Activated T-cell treated with anti-CD3 and anti-CD28 coated beads, Interleukin-2, amount 50 U/mL, for 24 hours (primary cell): ENCODE results near the gene CPNE9.
A peak's percentile ranks its signal among the peaks of the same experiment; 100 is the strongest.

ENCODE experiments used
- DNase-seq: peaks from one replicate; pipeline ENCODE4 v3.0.0-alpha.2; 2020
- H3K27ac Mint-ChIP-seq: 2 replicates; pipeline ENCODE4 v1.8.0; 2020; ENCODE audit warnings: mild to moderate bottlenecking, mixed read lengths
- H3K27me3 Mint-ChIP-seq: 2 replicates; pipeline ENCODE4 v1.8.0; 2020; ENCODE audit warnings: mixed read lengths
- H3K36me3 Mint-ChIP-seq: 2 replicates; pipeline ENCODE4 v1.8.0; 2020; ENCODE audit warnings: low read depth, mixed read lengths
- H3K4me1 Mint-ChIP-seq: 2 replicates; pipeline ENCODE4 v1.8.0; 2020; ENCODE audit warnings: low read depth, mixed read lengths
- H3K4me3 Mint-ChIP-seq: 2 replicates; pipeline ENCODE4 v1.8.0; 2020; ENCODE audit warnings: mild to moderate bottlenecking, moderate library complexity, mixed read lengths
- H3K9me3 Mint-ChIP-seq: 2 replicates; pipeline ENCODE4 v1.8.0; 2020; ENCODE audit warnings: mixed read lengths

Gene CPNE9

DNA sequence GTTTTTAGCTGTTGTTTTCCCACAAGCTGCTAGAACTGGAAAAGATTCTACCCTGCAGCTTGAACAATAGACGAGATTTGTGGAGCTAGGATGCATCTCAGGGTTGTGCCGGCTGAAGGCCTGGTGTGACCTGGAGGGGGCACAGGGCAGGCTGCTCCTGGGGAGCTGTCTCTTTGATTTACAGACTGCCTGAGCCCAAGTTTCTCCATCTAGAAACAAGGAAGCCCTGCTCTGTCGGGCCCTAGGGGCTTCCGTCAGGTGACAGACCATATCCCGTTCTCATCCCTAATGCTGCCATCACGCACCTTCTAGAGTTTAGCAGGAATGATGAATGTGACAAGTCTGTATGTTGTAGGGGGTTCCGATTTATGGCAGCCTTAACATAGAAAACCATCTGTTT is 7.9 kb upstream of the CPNE9 start:
- H3K9me3 Mint-ChIP-seq: no peaks in the 10 kb centered on the region
- peaks cover 90% of the 10 kb centered on the region for H3K36me3 Mint-ChIP-seq
- H3K27ac Mint-ChIP-seq: no peak overlapping the region
- no peaks in the 10 kb centered on the region for H3K27me3 Mint-ChIP-seq
- H3K4me3 Mint-ChIP-seq: no peak overlapping the region
- no peak for DNase-seq
- H3K4me1 Mint-ChIP-seq: no peaks in the 10 kb centered on the region

DNA sequence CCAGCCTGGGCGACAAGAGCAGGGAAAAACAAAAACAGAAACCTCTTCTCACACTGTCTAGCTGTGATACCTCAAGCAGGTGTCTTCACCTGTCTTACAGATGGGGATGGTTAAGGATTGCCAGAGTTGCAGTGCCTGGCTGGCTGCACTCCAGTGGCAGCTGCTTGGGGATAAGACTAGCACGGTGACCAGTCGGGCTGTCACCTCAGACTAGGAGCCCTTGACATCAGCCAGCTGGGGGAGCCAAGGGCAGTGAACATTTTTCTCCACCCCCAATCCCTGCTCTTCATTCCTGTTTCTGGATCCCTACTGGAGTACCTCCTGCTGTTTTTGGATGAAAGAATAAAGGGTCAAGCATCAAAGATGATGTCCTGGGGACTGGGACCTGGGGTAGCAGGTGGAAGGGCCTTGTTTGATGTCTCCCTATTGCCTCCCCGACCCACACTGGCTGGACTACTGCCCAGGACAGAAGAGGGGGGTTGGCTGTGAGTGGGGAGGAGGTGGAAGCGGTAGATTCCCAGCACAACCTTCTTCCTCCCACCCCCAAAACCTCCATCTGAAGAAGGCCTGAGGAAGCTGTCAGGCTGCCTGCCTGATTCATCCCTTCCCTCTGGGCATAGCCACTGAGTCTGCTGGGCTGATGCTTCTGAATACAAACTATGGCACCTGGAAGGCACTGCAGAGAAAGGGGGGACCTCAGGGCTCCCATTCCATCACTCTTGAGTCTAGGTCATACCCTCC is 7.0 kb upstream of the CPNE9 start:
- DNase-seq: no peak
- H3K4me3 Mint-ChIP-seq: no peak overlapping the region
- H3K36me3 Mint-ChIP-seq: peaks cover 90% of the 10 kb centered on the region
- no peaks in the 10 kb centered on the region for H3K9me3 Mint-ChIP-seq
- no peaks in the 10 kb centered on the region for H3K4me1 Mint-ChIP-seq
- no peak overlapping the region for H3K27ac Mint-ChIP-seq
- H3K27me3 Mint-ChIP-seq: no peaks in the 10 kb centered on the region

DNA sequence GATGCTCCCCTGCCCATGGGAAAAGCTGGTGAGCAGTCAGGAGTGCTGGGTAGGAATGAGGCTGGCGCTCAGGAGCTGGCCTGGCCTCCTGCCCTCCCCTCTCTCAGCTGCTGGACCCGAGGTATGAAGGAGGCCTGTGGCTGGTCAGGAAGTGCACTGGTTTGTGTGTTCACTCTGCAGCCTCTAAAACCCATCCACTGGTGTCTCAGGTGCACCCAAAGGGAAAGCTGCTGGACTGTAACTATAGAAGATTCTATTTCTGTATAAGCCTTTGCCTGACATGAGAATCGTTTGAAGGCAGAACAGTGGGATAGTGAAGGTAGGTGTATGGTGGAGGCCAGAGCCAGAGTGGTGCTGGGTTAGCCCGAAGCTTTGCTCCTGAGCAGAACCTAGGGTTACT is 5.7 kb upstream of the CPNE9 start:
- no peak overlapping the region for H3K4me3 Mint-ChIP-seq
- H3K36me3 Mint-ChIP-seq: peaks cover 89% of the 10 kb centered on the region
- no peaks in the 10 kb centered on the region for H3K9me3 Mint-ChIP-seq
- H3K4me1 Mint-ChIP-seq: no peaks in the 10 kb centered on the region
- no peak overlapping the region for H3K27ac Mint-ChIP-seq
- peaks cover 1% of the 10 kb centered on the region for H3K27me3 Mint-ChIP-seq
- no peak for DNase-seq

DNA sequence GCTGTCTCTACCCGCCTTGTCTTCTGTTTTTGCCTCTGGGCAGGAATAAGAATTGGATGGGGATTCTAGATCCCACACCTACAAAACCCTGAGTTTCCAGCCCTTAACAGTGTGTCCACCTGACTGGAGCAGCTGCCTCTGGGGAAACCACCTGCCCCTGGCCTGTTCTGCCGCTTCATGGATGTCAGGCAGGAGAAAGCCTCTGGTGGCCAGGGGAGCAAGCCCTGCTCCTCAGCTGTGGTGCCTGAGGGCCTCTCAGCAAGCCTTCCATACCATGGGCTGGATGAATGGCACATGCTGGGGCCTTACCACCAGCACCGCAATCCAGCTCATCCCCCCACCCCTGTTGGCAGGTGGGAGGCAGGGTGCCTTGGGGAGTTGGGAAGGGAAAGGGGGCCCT is 5.3 kb upstream of the CPNE9 start:
- no peak for DNase-seq
- Mint-ChIP-seq H3K4me1 (peaks cover 1% of the 10 kb centered on the region), H3K27ac (no peak overlapping the region), H3K27me3 (peaks cover 5% of the 10 kb centered on the region), H3K4me3 (no peak overlapping the region), H3K36me3 (peaks cover 89% of the 10 kb centered on the region), H3K9me3 (no peaks in the 10 kb centered on the region)

DNA sequence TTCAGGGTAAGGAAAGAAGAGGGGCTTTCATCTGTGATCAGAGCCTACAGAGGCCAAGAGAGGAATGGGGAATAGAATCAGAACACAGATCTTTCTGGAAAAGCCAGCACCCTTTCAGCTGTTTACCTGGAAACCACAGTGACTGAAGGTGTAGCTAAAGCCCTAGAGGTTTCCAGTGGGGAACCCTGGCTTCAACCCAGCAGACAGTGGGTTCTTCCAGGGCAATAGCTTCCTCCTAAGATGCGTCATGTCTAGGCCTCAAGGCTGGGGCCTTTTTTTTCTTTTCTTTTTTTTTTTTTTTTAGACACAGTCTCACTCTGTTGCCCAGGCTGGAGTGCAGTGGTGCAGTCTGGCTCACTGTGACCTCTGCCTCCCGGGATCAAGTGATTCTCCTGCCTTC is 3.1 kb upstream of the CPNE9 start:
- peaks cover 69% of the 10 kb centered on the region for H3K36me3 Mint-ChIP-seq
- H3K27me3 Mint-ChIP-seq: peaks cover 21% of the 10 kb centered on the region
- no peak overlapping the region for H3K27ac Mint-ChIP-seq
- H3K9me3 Mint-ChIP-seq: no peaks in the 10 kb centered on the region
- peaks cover 12% of the 10 kb centered on the region for H3K4me1 Mint-ChIP-seq
- no peak for DNase-seq
- no peak overlapping the region for H3K4me3 Mint-ChIP-seq

DNA sequence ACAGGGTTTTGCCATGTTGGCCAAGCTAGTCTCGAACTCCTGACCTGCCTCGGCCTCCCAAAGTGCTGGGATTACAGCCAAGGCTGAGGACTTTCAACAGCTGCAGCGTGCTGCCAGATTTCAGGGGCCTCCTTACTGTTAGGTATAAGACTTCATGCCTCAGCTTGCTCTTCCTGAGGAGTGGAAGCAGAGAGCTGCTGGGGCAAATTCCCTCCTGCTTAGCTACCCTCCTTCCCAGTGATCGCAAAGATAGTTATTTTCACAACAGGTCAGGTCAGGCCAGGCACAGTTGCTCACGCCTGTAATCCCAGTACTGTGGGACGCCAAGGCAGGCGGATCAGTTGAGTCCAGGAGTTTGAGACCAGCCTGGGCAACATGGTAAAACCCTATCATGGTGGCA is 2.6 kb upstream of the CPNE9 start:
- Mint-ChIP-seq H3K27me3 (peaks cover 26% of the 10 kb centered on the region), H3K4me1 (peaks cover 12% of the 10 kb centered on the region), H3K9me3 (no peaks in the 10 kb centered on the region), H3K36me3 (peaks cover 64% of the 10 kb centered on the region), H3K27ac (no peak overlapping the region), H3K4me3 (no peak overlapping the region)
- DNase-seq: no peak

DNA sequence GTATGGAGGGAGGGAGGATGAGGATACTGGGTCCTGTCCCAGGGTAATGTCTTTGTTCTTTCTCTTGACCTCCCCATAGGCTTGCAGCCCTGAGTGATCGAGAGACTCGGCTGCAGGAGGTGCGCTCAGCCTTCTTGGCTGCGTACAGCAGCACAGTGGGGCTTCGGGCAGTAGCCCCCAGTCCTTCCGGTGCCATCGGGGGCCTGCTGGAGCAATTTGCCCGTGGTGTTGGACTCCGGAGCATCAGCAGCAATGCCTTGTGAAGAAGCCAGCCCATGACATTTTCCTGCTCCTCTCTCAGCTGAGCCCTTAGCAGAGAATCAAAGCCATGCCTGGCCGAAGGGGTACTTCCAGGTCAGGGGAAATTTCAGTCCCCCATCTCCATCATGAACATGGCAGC is 1.9 kb upstream of the CPNE9 start:
- Mint-ChIP-seq H3K4me3 (no peak overlapping the region), H3K4me1 (peaks cover 12% of the 10 kb centered on the region), H3K36me3 (peaks cover 57% of the 10 kb centered on the region), H3K9me3 (no peaks in the 10 kb centered on the region), H3K27ac (no peak overlapping the region), H3K27me3 (peaks cover 29% of the 10 kb centered on the region)
- no peak for DNase-seq

DNA sequence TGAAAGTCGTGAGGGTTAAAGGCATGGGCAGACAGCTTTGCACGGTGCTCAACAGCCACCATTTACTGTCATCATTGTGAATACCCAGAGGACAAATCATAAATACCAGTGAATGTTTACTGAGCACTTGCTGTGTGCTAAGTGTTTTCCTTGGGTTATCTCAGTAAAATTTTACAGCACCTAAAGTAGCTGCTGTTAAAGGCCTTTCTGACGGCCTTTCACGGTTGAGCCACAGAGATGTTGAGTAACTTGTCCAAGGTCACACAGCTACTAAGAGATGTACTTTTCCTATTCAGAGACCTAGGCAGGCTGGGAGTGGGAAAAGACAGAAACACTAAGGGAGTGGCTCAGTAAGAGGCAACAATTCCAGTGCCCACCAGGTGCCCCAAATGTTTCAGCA is 393 bp upstream of the CPNE9 start:
- H3K4me1 Mint-ChIP-seq: peaks cover 12% of the 10 kb centered on the region
- peaks cover 29% of the 10 kb centered on the region for H3K27me3 Mint-ChIP-seq
- H3K36me3 Mint-ChIP-seq: peaks cover 42% of the 10 kb centered on the region
- DNase-seq: no peak
- H3K9me3 Mint-ChIP-seq: no peaks in the 10 kb centered on the region
- H3K4me3 Mint-ChIP-seq: no peak overlapping the region
- no peak overlapping the region for H3K27ac Mint-ChIP-seq

DNA sequence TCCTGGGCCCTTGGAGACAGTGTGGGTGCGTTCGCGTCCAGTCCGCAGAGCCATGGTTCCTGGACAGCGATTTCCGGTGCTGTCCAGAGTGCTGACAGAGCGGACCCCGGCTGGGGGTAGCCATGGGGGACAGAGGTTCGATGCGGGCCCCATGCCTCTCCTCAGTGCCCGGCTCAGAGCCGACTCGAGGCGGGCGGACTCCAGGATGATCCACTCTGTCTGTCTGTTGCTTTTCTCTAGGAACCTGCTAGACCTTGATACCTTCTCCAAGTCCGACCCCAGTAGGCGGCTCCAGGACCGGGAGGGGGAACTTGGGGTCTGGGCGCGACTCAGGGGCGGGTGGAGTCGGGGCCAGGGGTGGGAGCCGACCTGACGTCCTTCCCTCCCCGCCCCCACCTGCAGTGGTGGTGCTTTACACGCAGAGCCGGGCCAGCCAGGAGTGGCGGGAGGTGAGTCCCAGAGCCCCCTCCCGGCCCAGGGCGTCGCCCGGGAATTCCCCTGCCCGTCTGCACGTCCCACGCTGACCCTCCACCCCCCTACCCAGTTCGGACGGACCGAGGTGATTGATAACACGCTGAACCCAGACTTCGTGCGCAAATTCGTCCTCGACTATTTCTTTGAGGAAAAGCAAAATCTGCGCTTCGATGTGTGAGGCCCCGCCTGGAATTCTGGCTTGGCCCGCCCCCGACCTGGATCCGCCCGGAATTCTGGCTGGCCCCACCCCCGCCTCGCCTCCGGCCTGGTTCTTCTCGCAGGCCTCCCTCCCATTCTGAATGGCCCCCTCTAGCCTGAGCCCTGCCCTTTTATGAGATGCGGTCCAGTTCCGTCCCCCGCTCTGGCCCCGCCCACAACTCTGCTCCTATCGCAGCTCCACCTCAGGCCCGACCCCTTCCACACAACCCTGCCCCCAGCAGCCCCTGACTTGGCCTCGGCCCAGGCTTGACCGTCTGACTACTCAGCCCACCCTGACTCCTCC is 1.0 kb downstream of the CPNE9 start:
- H3K36me3 Mint-ChIP-seq: peaks cover 32% of the 10 kb centered on the region
- H3K4me1 Mint-ChIP-seq: peaks cover 12% of the 10 kb centered on the region
- DNase-seq: peak; percentile 49
- H3K4me3 Mint-ChIP-seq: peak overlapping the region; percentile 53
- H3K9me3 Mint-ChIP-seq: no peaks in the 10 kb centered on the region
- H3K27me3 Mint-ChIP-seq: peaks cover 29% of the 10 kb centered on the region
- no peak overlapping the region for H3K27ac Mint-ChIP-seq

DNA sequence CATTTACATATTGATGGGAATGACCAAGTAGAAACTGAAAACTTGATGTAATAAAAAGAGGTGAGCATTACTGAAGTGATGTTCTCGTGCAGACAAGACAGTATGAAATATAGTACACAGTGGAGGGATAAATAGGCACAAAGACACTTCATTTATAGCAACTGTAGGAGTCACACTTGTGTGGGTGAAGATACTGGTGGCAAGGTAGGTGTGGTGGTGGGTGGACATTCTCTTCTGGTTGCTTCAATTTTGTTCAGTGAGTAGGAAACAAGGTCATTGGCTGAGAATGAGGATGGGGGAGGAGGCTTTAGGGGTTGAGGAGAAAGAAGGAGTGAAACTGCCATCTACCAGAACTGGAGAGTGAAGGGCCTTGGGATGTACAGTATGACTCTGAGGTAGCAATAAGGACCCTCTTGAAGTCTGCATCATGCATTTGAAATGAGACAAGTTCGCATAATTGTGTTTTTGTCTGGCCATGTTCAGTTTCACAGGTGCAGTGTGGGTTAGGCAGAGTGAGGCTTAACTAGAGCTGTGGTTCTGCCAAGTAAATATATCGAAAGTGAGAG is 6.6 kb downstream of the CPNE9 start:
- Mint-ChIP-seq H3K9me3 (no peaks in the 10 kb centered on the region), H3K27me3 (peaks cover 10% of the 10 kb centered on the region), H3K4me3 (no peak overlapping the region), H3K36me3 (no peaks in the 10 kb centered on the region), H3K27ac (no peak overlapping the region), H3K4me1 (peaks cover 3% of the 10 kb centered on the region)
- DNase-seq: no peak

DNA sequence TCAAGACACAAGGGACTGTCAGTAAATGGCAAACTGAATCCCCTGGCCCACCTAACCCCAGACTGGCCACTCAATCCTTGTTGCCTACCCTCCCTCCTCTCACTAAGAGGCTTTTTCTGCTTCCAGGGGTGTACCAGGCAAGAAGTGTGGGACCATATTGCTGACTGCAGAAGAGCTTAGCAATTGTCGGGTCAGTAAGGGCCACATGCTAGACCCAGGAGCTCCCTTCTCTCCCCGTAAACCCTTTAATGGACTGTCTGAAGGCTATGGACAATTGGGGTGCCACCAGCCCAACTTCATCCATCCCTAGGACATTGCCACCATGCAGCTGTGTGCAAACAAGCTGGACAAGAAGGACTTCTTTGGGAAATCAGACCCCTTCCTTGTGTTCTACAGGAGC is 8.8 kb downstream of the CPNE9 start:
- no peaks in the 10 kb centered on the region for H3K9me3 Mint-ChIP-seq
- DNase-seq: no peak
- H3K4me1 Mint-ChIP-seq: peaks cover 8% of the 10 kb centered on the region
- H3K4me3 Mint-ChIP-seq: no peak overlapping the region
- no peaks in the 10 kb centered on the region for H3K27me3 Mint-ChIP-seq
- no peak overlapping the region for H3K27ac Mint-ChIP-seq
- no peaks in the 10 kb centered on the region for H3K36me3 Mint-ChIP-seq

DNA sequence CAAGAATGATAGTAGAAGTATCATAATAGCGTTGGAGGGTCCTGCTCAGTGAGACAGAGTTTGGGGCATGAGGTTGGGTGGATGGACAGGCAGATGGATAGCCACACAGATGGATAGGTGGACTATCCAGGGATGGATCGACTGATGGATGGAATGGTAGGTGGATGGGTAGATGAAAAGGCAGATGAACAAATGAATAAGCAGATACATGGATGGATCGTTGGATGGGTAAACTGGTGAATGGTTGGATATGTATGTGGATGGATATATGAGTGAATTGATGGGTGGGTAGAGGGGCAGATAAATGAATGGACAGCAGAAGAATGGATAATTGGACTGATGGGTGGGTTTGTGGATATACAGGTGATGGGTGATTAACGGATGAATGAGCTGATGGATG is 9.5 kb downstream of the CPNE9 start:
- no peak overlapping the region for H3K27ac Mint-ChIP-seq
- H3K27me3 Mint-ChIP-seq: no peaks in the 10 kb centered on the region
- peaks cover 12% of the 10 kb centered on the region for H3K4me1 Mint-ChIP-seq
- no peak for DNase-seq
- H3K4me3 Mint-ChIP-seq: no peak overlapping the region
- H3K36me3 Mint-ChIP-seq: no peaks in the 10 kb centered on the region
- H3K9me3 Mint-ChIP-seq: no peaks in the 10 kb centered on the region

DNA sequence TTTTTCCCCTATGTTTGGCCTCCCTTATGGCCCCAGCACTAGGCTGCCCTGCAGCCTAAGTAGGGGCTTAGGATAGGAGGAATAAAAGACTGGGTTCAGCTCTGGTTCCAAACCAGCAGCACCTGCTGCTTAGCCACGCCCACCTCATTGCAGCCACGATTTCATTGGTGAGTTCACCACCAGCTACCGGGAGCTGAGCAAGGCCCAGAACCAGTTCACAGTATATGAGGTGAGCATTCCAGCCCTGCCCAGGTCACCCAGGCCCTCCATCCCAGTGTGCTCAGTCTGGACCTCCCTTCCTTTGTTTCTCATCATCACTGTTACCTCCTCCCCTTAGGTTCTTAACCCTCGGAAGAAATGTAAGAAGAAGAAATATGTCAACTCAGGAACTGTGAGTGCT is 11.5 kb downstream of the CPNE9 start:
- Mint-ChIP-seq H3K36me3 (no peaks in the 10 kb centered on the region), H3K4me1 (peaks cover 15% of the 10 kb centered on the region), H3K4me3 (no peak overlapping the region), H3K27me3 (no peaks in the 10 kb centered on the region), H3K27ac (no peak overlapping the region), H3K9me3 (no peaks in the 10 kb centered on the region)
- DNase-seq: no peak

DNA sequence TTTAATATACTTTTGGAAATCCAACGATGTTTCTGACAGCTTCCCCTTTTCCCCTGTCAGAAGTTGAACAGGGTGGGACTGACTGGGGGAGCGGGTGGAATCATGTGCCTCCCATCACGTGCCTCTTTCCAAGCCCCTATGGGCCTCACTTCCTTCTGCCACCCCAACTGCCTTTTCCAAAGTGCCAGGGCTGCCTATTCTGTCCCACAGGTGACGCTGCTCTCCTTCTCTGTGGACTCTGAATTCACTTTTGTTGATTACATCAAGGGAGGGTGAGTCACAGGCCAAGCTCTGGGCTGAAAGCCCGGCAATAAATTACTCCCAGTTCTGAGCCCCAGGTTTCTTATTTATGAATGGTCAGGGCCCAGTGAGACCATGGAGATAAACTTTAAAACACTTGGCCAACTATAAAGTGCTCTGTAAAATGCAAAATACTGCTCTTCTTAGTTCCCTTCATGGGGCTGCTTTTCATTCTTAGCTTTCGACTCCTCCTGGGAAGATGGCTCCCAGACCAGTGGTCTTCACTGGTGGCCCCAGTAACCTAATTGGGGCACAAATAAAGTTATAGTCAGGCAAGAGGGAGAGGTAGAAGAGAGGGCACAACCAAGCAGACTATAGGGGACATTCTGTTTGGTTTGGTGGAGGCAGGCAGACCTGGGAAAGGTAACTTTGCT is 12.3 kb downstream of the CPNE9 start:
- H3K9me3 Mint-ChIP-seq: no peaks in the 10 kb centered on the region
- H3K4me1 Mint-ChIP-seq: peaks cover 13% of the 10 kb centered on the region
- H3K27ac Mint-ChIP-seq: no peak overlapping the region
- H3K4me3 Mint-ChIP-seq: no peak overlapping the region
- DNase-seq: no peak
- no peaks in the 10 kb centered on the region for H3K36me3 Mint-ChIP-seq
- H3K27me3 Mint-ChIP-seq: no peaks in the 10 kb centered on the region
